GM10266 (cell line): ENCODE results near the gene DAAM1.

Source experiments
- DNase-seq: peaks from one replicate; pipeline ENCODE4 v3.0.0; 2012; ENCODE audit errors: extremely low spot score
- CTCF ChIP-seq: IDR thresholded peaks from 2 replicates; pipeline ENCODE4 v1.5.1; 2012; ENCODE audit warnings: mild to moderate bottlenecking, low read depth; ENCODE audit not compliant: control insufficient read depth, insufficient read depth; ENCODE audit errors: missing control alignments

The DAAM1 gene

DNA sequence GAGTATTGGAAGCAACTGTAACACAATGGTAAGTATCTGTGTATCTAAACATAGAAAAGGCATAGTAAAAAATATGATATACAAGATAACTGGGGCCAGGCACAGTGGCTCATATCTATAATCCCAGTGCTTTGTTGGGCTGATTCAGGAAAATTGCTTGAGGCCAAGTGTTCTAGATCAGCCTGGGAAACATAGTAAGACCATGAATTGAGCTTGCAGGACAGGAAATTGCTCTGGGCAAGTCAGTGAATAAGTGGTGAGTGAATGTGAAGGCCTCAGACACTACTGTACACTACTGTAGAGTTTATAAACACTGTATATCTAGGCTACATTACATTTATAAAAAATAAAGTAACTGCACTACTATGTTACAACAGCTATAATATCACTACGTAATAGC lies 201.5 kb downstream of the DAAM1 start:
- TF ChIP-seq CTCF: no peak
- no peak for DNase-seq

DNA sequence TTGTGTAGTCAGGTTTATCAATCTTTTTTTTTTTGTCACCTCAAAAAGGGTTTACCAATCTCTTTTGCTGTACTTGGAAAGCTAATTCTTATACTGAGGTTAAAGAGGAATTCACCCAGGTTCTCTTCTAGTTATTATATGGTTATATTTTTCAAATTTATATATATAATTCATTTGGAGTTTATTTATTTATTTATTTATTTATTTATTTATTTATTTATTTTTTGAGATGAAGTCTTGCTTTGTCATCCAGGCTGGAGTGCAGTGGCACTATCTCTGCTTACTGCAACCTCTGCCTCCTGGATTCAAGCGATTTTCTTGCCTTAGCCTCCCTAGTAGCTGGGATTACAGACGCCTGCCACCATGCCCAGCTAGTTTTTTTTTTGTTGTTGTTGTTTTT lies 202.9 kb downstream of the DAAM1 start:
- TF ChIP-seq CTCF: no peak
- no peak for DNase-seq

- DNase-seq: no peak
- no peak for TF ChIP-seq CTCF
Observed at GRCh38 chr14:59394268-59394667, 205.8 kb downstream of the DAAM1 start.

- no peak for DNase-seq
- no peak for TF ChIP-seq CTCF
Observed at GRCh38 chr14:59395672-59396071, 207.2 kb downstream of the DAAM1 start.

DNA sequence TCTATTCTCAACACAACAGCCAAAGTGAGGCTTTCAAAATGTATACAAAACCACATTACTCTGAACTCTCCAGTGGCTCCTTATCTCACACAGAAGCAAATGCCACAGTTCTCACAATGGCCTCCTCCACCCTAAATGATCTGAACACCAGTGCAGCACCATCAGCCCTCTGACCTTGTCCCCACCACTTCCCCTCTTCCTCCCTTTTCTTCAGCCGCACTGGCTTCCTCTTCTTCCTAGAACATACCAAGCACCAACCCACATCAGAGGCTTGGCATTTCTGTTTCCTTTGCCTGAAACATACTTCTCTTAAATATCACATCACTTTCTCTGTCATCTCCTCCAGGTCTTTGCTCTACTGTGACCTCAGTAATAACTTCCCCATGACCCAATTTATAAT lies 210.4 kb downstream of the DAAM1 start:
- TF ChIP-seq CTCF: no peak
- DNase-seq: no peak

DNA sequence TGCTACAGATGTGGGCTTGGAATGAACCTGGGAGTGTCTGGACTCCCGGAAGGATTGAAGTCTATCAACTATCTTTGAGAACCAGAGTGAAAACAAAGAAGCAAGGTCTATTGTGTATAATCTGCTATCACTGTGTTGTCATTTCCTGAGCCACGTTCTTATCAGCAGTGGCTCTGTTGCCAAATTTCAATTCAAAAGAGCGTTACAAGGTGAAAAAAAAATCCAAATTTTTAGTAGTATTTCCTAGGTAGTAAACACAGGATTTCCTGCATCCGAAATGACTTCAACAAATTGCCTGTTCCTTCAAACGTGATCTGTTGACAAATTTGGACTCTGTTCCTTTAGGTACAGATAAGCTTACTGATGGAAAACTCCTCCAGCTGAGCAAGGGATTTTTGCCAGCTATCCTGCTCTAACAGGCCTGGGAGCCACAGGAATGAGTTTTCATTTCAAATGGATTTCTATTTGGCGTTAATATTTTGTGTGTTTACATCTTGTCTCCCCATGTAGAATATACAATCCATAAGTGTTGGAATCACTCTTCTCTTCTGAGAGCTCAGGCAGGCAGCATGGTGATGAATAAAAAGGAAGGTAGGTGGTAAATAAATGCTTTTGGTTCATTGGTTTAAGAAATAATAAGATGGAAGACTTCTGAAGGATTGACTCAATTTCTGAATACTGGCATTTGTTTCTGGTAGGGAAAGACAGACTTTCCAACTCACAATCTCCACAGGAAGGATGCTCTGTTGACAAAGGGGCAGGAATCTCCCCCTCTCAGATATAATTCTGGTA lies 218.2 kb downstream of the DAAM1 start:
- no peak for DNase-seq
- TF ChIP-seq CTCF: no peak

DNA sequence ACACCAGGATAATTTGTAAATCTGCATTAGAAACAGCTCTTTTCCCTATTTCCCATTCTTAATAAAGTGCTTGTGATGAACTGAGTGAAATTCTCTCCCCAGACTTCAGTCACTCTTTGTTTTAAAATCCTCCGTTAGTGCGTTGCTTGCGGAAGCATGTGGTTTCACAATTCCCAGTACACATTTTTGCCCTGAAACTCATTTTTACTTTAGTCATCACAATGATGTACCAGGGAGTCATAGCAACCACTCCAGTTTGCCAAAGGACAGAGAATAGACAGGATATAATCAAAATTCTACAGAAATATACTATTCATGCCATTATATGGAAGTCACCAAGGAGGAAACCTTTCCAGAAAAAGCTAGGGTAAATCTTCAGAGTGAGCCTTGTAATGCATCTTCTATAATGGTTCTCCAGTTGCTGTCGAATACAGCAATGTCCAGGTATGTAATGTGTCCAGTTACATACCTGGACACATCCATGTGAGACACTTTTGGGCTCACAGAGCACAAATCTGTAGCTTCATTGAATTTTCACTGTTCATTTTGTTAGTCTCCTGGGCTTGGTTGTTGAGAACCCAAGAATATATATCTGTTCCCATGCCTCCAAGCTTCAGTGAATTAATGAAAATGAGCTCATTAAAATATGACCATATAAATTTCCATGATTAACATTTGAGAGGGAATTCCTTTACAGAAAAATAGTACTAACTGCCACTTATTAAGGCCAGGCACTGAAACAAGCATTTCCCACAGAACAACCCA lies 219.0 kb downstream of the DAAM1 start:
- no peak for DNase-seq
- TF ChIP-seq CTCF: no peak
